HL-60/S4 treated with phorbol 12-myristate 13-acetate at 8.2 ng/mL for 4 days and 3 days (cell line): ENCODE results near the gene TLK1.
"Not testable (repeated sequence)": the region's sequence is repeated elsewhere in the genome, so short reads cannot be mapped to it uniquely, and the experiment has no call there.

Source experiments
- in situ Hi-C: fragments of 300-500 bp; cut with MboI; formaldehyde crosslinking; loops from 2 replicates; pipeline ENCODE4 v1.15.0; 2022; ENCODE audit warnings: low sequenced_read_pairs

TLK1 gene

DNA sequence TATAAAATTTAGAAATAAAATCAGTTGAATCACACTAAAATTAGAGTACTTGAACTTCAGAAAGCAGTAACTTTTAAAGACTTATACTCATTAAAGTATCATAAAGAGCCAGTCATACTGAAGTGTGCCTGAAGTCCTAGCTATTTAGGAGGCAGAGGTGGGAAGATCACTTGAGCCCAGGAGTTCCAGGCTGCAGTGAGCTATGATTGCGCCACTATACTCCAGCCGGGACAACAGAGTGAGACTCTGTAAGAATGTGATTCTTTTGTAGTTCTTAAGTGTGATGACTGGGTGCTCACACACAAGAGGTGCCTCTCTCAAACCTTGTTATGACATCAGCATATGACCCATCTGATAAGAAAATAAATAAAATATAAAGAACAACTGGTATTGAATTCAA, 14.6 kb downstream of the TLK1 start:
- in situ Hi-C loops, result no loop called here

DNA sequence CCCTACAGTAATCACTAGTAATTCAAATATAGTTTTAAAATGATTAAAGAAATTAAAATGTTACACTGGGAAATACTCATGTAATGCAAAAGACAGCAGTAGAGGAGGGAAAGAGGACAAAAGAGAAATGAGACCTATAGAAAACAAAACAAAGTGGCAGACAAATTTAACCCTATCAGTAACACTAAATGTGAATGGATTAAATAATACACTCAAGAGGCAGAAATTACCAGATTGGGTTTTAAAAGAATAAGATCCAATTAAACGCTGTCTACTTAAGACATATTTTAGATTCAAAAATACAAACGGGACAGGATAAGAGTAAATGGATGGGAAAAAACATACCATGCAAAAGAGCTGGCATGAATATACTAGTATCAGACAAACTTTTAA, 17.0 kb downstream of the TLK1 start:
- in situ Hi-C loops, result no loop called here

DNA sequence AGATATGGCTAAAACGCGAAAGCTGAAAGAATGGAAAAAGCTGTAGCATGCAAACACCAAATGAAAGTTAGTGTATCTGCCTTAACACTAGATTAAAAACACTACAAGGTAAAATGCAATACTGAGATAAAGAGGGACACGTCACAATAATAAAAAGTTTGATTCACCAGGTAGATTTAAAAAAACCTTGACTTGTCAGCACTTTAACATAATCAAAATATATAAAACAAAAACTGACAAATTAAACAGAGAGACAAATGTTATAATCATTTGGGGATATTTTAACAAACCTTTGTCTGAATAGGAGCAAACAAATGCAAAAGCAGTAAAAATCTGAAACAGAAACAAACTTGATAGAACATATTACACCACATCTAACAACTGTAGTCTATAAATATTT, 18.3 kb downstream of the TLK1 start:
- in situ Hi-C loops, result no loop called here

DNA sequence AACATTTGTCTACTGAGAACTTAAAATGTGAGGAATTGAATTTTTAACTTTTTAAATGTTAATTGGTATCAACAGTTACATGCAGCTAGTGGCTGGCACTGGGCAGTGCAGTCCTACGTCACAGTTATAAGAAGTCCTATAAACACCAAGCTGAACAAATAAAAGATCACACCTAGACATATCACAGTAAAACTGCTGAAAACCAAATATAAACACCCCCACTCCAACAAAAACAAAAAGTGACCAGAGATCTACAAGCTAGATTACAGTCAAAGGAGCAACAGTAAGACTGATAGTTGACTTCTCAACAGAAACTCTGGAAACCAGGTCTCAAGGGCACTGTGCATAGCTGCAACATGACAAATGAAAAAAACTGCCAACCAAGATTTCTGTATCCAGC, 19.4 kb downstream of the TLK1 start:
- in situ Hi-C loops, result no loop called here

DNA sequence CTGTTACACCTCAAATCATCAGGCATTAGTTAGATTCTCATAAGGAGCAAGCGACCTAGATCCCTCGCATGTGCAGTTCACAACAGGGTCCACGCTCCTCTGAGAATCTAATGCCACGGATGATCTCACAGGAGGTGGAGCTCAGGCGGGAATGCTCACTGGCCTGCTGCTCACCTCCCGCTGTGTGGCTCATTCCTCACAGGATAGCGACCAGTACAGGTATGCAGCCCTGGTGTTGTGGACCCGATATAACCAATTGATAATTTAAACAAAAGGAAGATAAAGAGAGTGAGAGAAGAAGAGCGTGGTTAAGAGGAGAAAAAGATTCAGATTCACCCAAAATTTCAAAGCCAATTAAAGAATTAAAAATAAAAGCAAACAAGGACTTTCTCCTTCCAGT, 20.8 kb downstream of the TLK1 start:
- in situ Hi-C loops, result no loop called here

DNA sequence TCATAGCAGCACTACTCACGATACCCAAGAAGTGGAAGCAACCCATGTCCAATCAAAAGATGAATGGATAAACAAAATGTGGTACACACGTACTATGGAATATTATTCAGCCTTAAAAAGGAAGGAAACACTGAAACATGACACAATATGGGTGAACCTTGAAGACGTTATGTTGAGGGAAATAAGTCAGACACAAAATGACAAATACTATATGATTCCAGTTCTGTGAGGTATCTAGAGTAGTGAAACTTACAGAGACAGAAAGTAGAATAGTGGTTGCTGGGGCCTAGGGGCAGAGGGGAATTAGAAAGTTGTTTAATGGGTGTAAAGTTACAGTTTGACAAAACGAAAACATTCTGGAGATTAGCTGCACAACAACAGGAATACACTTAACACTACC, 24.7 kb downstream of the TLK1 start:
- in situ Hi-C loops, result no loop called here

DNA sequence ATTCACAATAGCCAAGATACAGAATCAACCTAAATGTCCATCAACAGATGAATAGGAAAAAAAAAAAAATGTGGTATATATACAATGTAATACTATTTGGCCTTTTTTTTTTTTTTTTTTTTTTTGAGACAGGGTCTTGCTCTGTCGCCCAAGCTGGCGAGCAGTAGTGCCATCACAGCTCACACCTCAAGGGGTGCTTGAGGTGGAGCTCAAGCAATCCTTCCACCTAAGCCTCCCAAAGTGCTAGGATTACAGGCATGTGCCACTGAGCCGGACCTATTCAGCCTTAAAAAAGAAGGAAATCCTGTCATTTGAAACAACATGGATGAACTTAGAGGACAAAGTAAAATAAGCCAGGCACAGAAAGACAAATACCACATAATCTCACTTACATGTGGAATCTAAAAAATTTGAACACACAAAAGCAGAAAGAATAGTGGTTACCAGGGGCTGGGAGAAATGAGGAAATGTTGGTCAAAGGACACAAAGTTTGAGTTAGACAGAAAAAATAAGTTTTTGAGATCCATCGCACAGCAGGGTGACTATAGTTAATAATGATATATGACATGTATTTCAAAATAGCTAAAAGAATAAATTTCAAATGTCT, 26.0 kb downstream of the TLK1 start:
- in situ Hi-C loops, result no loop called here

DNA sequence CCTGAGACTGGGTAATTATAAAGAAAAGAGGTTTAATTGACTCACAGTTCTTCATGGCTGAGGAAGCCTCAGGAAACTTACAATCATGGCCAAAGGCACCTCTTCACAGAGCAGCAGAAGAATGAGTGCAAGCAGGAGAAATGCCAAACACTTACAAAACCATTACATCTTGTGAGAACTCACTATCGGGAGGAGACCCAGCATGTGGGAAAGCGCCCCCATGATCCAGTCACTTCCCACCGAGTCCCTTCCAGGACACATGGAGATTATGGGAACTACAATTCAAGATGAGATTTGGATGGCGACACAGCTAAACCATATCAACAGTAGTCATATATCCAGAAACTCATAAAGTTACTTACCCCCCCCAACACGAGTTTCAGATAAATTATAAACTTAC, 28.6 kb downstream of the TLK1 start:
- in situ Hi-C loops, result no loop called here

DNA sequence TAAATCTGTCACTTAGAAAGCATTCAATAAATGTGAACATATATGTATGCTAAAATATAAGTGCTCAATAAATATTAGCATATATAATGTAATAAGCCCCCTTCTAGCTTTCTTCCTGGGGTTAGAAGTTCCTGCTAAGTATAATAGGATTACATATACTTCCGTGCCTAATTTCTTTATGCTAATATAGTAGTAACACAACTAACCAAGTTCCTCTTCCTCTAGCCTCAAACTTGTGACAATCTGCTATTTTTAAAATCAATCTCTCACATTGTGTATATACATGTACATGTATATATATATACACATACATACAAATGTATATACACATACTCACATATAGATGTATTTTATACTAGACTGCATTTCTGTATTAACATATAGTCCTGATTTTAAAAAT, 32.2 kb downstream of the TLK1 start:
- in situ Hi-C loops, result no loop called here

DNA sequence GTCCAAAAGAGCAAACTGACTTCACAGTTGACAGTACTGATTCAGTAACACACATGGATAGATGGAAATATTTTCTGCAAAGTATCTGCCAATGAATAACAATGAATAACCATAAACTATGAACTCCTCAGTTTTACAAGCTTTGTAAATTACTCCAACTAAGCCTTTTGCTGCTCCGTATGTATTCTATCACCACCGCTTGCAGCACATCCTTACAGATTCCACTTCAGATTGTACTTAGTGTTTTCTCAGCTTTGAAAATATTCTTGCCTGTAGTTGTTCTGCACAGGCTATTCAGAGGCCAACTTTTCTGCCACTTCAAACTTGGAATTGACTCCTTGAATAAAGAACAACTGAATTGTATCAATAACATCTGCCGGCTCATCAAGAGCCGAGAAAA, 36.2 kb downstream of the TLK1 start:
- in situ Hi-C loops, result no loop called here

DNA sequence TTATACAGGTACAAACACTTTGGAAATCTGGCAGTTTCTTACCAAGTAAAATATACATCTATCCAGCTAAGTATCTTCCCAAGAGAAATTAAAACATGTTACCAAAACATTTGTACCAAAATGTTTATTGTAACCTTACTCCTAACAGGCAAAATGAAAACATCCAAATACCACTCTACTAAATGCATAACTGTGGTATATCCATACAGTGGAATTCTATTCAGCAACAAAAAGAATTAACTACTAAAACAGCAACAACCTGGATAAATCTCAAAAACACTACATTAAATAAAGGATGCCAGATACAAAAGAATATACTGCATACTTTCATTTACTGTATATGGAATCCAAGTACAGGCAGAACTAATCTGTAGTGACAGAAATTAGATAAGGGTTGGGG, 51.1 kb downstream of the TLK1 start:
- in situ Hi-C loops, result no loop called here

DNA sequence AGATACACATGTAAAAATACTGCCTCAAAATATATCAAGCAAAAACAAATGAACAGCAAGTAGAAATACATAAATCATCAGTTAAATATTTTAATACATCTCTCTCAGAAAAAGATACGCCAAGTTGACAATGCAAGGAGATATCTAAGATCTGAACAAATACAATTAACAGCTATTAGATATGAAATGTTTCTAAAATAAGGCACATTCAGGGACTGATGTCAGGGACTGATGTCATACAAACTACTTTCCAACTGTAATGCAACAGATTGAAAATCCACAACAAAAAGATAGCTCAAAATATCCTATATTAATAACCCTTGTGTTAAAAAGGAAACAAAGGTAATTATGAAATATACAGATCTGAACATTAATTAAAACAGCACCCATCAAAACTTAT, 51.7 kb downstream of the TLK1 start:
- in situ Hi-C loops, result no loop called here

DNA sequence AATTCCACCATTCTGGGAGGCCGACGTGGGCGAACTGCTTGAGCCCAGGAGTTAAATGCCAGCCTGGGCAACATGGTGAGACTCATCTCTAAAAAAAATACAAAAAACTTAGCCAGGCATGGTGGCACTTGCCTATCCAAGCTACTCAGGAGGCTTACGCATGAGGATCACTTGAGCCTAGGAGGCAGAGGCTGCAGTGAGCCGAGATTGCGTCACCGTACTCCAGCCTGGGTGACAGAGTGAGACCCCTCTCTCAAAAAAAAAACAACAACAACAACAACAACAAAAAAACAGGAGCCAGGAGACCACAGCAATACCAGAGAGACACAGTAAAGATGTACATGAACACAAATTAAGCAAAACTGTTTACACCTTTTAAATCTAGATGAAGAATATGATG, 52.9 kb downstream of the TLK1 start:
- in situ Hi-C loops, result no loop called here

DNA sequence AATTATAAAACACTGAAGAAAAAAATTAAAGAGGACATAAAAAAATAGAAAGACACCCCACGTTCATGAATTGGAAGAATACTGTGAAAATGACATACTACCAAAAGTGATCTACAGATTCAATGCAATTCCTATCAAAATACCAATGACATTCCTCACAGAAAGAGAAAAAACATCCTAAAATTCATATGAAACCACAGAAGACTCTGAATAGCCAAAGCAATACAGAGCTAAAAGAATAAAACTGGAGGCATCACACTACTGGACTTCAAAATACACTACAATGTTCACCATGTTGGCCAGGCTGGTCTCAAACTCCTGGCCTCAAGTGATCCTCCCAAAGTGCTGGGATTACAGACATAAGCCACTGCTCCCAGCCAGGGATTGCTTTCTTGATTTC, 56.3 kb downstream of the TLK1 start:
- in situ Hi-C loops, result no loop called here

DNA sequence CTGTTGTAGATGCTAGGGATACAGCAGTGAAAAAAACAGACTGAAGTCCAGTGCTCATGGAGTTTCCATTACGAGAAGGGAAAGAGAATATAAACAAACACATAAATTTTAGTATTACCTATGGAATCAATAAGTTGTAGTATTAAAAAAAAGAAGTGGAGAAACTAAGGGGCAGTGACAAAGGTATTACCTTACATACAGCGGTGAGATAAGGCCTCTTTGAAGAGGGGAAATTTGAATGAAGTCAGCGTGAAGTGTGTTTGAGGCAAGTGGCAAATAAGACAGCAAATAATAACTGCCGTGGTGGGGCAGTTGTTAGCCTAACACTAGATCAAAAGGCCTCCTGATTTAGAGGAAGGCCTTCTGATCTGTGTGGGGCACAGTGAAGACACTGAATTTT, 57.9 kb downstream of the TLK1 start:
- in situ Hi-C loops, result no loop called here

DNA sequence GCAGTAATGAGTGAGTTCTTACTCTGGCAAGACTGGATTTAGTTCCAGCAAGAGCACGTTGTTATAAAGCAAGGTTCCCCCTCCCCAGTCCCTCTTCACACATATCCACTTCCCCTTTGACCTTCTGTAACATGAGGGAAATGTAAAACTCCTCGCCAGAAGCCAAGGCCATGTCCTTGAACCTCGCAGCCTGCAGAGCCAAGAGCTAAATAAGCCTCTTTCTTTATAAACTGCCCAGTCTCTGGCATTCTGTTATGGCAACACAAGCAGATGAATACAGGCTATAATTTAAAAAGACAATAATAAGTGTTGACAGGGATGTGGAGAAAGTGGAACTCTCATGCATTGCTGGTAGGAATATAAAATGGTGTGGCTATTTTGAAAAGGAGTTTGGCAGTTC, 60.3 kb downstream of the TLK1 start:
- in situ Hi-C loops, result no loop called here

DNA sequence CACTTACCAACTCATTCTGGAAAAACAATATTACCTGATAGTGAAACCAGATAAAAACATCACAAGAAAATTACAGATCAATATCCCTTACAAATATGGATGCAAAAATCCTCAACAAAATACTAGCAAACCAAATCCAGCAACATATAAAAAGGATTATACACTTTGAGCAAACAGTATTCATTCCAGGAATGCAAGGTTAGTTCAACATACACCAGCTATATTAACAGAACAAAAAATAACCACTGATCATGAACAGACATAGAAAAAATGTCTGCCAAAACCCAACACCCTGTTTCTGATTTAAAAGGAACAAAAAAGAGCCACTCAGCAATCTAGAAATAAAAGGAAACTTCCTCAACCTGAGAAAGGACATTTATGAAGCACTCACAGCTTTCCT, 62.1 kb downstream of the TLK1 start:
- in situ Hi-C loops, result no loop called here

DNA sequence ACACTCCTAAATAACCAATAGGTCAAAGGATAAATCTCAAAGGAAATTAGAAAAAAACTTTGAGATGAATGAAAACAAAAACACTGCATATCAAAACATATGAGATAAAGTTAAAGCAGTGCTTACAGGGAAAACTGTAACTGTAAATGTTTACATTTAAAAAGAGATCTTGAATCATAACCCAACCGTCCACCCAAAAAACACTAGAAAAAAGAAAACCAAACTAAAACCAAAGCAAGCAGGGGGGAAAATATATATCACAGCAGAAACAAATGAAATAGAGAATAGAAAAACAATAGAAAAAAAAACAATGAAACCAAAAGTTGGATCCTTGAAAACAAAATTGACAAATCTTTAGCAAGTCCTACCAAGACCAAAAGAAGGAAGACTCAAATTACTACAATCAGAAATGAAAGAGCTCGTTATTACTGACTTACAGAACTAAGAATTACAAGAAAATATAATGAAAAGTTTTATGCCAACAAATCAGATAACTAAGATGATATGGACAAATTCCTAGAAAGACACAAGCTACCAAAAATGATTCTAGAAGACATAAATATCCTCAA, 65.6 kb downstream of the TLK1 start:
- in situ Hi-C loops, result no loop called here

DNA sequence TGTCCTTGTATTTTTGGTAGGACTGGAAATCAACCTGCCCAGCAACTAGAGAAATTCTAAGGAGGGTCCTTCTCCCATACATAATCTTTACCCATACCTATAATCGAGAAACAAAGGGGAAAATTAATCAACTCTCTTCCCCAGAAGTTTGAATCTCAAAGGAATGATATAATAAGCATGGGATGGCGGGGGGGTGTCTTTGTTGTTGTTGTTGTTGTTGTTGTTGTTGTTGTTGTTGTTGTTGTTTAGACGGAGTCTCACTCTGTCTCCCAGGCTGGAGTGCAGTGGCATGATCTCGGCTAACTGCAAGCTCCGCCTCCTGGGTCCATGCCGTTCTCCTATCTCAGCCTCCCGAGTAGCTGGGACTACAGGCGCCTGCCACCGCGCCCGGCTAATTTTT, 69.2 kb downstream of the TLK1 start:
- in situ Hi-C loops, result not testable (repeated sequence)

DNA sequence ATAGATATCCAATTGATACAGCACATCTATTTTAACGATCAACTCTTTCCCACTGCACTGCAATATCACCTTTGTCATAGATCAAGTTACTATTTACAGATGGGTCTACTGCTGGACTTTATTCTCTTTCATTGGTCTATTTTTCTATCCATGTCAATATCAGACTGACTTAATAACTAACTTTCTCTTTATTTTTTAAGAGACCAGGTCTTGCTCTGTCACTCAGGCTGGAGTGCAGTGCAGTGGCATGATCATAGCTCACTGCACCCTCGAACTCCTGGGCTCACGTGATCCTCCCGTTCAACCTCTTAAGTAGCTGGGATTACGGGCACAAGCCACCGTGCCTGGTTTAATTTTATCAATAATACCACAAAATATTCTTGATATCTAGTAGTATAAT, 71.2 kb downstream of the TLK1 start:
- in situ Hi-C loops, result no loop called here

DNA sequence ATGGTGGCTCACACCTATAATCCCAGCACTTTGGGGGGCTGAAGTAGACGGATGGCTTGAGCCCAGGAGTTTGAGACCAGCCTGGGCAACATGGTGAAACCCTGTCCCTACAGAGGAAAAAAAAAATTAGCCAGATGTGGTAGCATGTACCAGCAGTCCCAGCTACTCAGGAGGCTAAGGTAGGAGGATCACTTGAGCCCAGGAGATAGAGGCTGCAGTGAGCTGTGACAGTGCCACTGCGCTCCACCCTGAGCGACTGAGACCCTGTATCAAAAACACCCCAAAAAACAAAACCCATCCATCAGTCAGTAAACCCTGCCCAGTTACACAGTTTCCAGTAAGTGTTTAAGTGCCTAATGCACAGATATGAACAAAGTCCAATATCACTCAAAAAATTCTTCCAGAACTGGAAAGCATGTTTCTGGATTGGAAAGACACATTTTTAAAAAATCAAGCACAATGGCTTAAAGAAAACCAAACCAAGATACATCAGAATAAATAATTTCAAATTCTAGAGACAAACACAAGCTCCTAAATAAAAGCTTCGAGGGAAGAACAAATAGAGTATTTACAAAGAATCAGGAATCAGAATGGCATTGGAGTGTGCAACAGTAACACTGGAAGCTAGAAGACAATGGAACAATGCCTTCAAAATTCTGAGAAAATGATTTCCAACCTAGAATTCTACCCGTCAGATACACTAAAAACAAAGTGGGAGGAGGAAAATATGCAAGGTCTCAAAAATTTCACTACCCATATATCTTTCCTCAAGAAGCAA, 72.4 kb downstream of the TLK1 start:
- in situ Hi-C loops, result no loop called here

DNA sequence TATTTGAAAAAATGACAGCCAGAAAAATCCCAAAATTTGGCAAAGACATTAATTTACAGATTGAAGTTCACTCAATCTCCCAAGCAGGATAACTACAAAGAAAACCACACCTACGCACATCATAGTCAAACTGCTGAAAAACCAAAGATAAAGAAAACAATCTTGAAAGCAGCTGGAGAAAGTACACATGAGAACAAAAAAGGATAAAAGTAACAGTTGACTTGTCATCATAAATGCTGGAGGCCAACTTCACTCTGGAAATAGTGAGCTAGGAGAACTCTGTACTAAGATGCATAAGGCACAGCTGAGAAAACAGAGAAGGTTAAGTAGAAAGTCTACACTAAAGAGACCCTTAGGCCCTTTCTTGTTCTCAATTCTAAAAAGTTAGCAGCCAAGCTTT, 73.1 kb downstream of the TLK1 start:
- in situ Hi-C loops, result no loop called here
